Muscle layer of colon (tissue), 2 donors: ENCODE results near the gene DZIP1L.

ENCODE experiments used
- H3K27ac ChIP-seq: one replicate; pipeline ENCODE4 v1.7.0; 2013; ENCODE audit warnings: low read depth, mild to moderate bottlenecking, low read length, moderate library complexity
- H3K27me3 ChIP-seq, 2 donors: one replicate each; pipeline ENCODE4 v1.7.0; 2013; ENCODE audit warnings: low read length in 2 of 2, mild to moderate bottlenecking in 2 of 2; ENCODE audit not compliant: insufficient read depth in 2 of 2, control insufficient read depth in 1 of 2
- H3K36me3 ChIP-seq: one replicate; pipeline ENCODE4 v1.7.0; 2013; ENCODE audit warnings: mild to moderate bottlenecking, low read length; ENCODE audit not compliant: insufficient read depth
- H3K4me1 ChIP-seq: one replicate; pipeline ENCODE4 v1.7.0; 2013; ENCODE audit warnings: mild to moderate bottlenecking, low read length; ENCODE audit not compliant: insufficient read depth
- H3K4me3 ChIP-seq, 2 donors: one replicate each; pipeline ENCODE4 v1.7.0; 2013; ENCODE audit warnings: low read length in 2 of 2, low read depth in 1 of 2, mild to moderate bottlenecking in 1 of 2, moderate library complexity in 1 of 2
- H3K9ac ChIP-seq: one replicate; pipeline ENCODE4 v1.7.0; 2013; ENCODE audit warnings: low read length
- H3K9me3 ChIP-seq: one replicate; pipeline ENCODE4 v1.7.0; 2013; ENCODE audit warnings: mild to moderate bottlenecking, low read length
- donor health status: abdominal sarcoma.
- donor health status: Adenocarcinoma of cecum.

DZIP1L gene

DNA sequence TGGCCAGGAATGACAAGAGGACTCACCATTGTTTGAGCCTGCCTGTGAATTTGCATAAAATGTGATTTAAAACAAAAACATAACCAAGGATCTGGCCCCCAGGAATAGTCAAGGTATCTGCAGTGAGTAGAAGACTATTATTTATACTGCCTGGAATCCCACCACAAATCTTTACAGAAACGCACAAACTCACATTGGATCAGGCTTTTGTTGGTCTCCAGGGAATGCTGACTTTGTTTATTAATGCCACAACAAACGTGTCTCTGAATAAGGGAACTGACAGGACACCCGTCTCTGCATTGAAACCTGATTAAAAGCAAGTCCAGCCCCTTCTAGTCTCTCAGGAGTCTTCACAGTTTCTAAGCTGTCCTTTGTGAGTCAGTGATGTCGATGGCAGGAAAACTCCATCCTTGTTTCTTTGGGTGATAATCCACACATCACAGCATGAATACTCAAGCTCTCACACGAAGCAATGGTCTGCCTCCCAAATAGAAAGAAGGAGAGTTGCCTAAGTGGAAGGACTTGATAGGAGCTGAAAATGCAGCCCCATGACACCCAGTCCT, 67.7 kb downstream of the DZIP1L start:
- Histone ChIP-seq H3K27ac (no peak overlapping the region), H3K9ac (no peak overlapping the region), H3K36me3 (peaks cover 8% of the 10 kb centered on the region), H3K27me3 (no peaks in the 10 kb centered on the region), H3K4me3 (no peak overlapping the region), H3K4me1 (no peaks in the 10 kb centered on the region), H3K9me3 (no peaks in the 10 kb centered on the region)

GRCh38 chr3:138046955-138047354, 68.5 kb downstream of the DZIP1L start:
- peaks cover 8% of the 10 kb centered on the region for H3K36me3 ChIP-seq
- H3K27ac ChIP-seq: no peak overlapping the region
- H3K4me1 ChIP-seq: no peaks in the 10 kb centered on the region
- no peaks in the 10 kb centered on the region for H3K9me3 ChIP-seq
- no peaks in the 10 kb centered on the region for H3K27me3 ChIP-seq
- no peak overlapping the region for H3K4me3 ChIP-seq
- no peak overlapping the region for H3K9ac ChIP-seq

DNA sequence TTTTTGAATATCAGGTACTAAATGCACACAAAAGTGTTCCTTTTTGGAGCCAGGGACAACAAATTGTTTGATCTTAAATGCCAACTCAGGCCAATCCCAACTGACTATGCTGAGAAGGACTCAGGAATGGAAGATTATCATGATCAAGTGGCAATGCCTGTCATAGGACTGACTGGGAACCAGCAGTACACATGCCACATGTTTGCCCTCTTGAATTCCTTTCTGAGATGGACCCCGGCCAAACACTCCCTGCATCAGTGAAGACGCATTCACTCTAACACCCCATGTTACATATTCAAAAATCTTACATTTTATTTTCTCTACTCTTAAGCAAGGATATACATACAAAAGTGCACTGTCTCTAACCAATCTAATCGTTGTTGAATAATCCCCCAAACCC, 69.3 kb downstream of the DZIP1L start:
- Histone ChIP-seq H3K27ac (no peak overlapping the region), H3K9ac (no peak overlapping the region), H3K36me3 (peaks cover 8% of the 10 kb centered on the region), H3K27me3 (no peaks in the 10 kb centered on the region), H3K9me3 (no peaks in the 10 kb centered on the region), H3K4me3 (no peak overlapping the region), H3K4me1 (no peaks in the 10 kb centered on the region)

DNA sequence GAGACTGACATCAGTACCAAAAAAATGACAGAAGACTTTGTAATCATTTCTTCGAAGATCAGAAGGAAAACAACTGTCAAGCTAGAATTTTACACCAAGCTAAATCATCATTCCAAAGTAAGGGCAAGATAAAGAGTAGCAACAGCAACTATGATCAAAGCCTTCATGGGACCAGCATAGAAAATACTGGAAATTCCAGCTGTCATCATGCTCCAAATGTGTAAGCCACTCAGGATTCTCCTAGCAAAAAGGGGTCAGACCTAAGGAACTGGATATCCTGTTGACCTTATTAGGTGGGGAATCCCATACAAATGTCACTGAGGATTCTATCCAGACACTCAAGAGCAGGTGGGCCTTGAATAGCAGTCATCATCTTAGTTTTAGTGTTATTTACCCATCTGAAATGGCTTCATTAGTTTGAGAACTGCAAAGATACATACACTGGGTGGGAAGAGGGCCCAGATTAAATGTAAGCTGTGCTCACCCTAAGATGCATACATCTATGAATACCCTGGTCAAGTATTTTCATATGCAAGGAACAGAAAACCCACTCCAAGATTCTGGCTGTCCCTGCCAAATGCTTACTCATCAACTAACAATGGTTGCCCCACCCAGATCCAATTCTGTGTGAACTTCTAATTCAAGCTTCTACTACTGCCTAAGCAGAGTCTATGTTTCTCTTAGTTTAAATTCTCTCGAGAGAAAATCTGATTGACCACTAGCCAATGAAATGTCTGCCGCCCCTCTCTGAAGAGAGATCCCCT, 72.0 kb downstream of the DZIP1L start:
- Histone ChIP-seq H3K27me3 (no peaks in the 10 kb centered on the region), H3K9ac (no peak overlapping the region), H3K27ac (no peak overlapping the region), H3K4me3 (no peak overlapping the region), H3K9me3 (no peaks in the 10 kb centered on the region), H3K4me1 (no peaks in the 10 kb centered on the region), H3K36me3 (no peaks in the 10 kb centered on the region)

DNA sequence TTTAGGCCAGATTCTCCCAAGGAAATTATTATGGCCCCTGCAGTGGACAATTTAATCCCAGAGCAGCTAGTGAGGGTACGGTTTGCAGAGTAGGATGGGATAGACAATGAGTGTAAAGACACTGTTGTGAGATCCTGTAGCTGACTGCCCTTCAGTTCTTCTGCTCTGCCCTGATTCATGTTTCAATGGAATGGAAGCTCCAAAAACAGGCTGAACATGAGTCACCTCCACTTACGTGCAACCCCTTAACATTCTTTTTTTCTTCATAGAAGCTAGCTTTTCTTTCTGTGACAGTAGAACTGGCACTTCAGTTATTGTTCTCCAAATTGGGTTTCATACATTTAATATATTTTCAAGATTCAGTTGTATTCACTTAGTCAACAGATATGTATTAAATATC, 73.4 kb downstream of the DZIP1L start:
- Histone ChIP-seq H3K4me3 (no peak overlapping the region), H3K9ac (no peak overlapping the region), H3K9me3 (no peaks in the 10 kb centered on the region), H3K27ac (no peak overlapping the region), H3K4me1 (no peaks in the 10 kb centered on the region), H3K36me3 (no peaks in the 10 kb centered on the region), H3K27me3 (no peaks in the 10 kb centered on the region)

DNA sequence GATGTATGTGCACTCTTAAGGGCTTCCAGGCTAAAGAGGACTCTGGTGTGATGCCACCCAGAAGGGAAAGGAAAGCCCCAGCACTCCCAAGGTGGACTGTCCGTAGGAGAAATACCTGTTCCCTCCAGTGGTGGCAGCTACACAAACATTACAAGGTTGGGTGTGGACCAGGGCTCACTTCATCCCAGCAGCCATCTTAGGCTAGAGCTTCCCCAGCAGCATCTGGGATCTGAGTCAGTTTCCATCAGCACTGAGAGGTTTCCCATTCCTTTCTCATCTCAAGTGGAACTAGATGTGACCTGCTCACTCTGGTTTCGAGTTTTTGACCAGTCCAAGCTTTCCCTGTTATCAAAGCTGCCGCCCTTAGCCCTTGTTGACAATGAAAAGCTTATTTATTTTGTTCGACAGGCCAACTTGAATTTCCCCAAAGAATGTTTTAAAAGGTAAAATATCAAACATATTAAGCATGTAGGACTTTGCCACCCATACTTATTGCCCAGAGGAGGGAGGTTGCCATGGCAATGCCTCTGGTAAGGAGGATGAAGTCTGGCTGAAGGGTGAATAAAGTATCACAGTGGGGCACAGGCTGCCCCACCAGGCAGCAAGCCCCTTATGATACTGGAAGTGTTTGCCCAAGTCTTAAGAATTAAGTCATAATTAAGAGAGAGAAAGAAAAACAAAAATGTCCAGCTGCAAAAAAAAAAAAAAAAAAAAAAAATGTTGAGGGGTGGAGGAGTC, 76.5 kb downstream of the DZIP1L start:
- no peak overlapping the region for H3K9ac ChIP-seq

DNA sequence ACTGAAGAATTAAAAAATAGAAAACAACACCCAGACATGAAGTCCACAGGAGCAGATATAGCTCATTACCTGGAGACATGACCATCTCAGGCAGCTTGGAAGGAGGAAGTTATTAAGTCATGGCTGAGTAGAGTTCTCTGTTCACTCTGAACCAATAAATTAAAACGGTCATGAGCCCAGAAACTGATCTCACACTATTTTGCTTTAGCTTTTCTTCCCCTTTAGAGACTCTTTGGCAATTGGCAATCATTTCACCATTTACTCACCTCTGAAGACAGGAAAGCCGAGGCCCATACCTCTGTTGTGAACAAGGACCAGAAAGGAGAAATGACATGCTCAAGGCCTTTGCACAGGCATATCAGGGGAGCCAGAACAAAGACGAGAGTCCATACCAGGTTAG, 78.8 kb downstream of the DZIP1L start:
- H3K9ac ChIP-seq: no peak overlapping the region
- H3K4me3 ChIP-seq: no peak overlapping the region
- no peaks in the 10 kb centered on the region for H3K36me3 ChIP-seq
- no peaks in the 10 kb centered on the region for H3K4me1 ChIP-seq
- no peaks in the 10 kb centered on the region for H3K27me3 ChIP-seq
- no peaks in the 10 kb centered on the region for H3K9me3 ChIP-seq
- H3K27ac ChIP-seq: no peak overlapping the region

More for the DNA sequence above, 76.5 kb downstream of the DZIP1L start:
- Histone ChIP-seq H3K36me3 (no peaks in the 10 kb centered on the region), H3K9me3 (no peaks in the 10 kb centered on the region), H3K27me3 (no peaks in the 10 kb centered on the region), H3K4me1 (no peaks in the 10 kb centered on the region), H3K4me3 (no peak overlapping the region), H3K27ac (no peak overlapping the region)

GRCh38 chr3:138034918-138035317, 80.5 kb downstream of the DZIP1L start:
- Histone ChIP-seq H3K36me3 (peaks cover 12% of the 10 kb centered on the region), H3K4me1 (no peaks in the 10 kb centered on the region), H3K4me3 (no peak overlapping the region), H3K9me3 (no peaks in the 10 kb centered on the region), H3K27me3 (no peaks in the 10 kb centered on the region), H3K27ac (no peak overlapping the region), H3K9ac (no peak overlapping the region)

GRCh38 chr3:138033202-138033691, 82.2 kb downstream of the DZIP1L start:
- H3K4me3 ChIP-seq: no peak overlapping the region
- no peaks in the 10 kb centered on the region for H3K9me3 ChIP-seq
- H3K9ac ChIP-seq: no peak overlapping the region
- no peaks in the 10 kb centered on the region for H3K27me3 ChIP-seq
- no peak overlapping the region for H3K27ac ChIP-seq
- H3K4me1 ChIP-seq: no peaks in the 10 kb centered on the region
- peaks cover 12% of the 10 kb centered on the region for H3K36me3 ChIP-seq

DNA sequence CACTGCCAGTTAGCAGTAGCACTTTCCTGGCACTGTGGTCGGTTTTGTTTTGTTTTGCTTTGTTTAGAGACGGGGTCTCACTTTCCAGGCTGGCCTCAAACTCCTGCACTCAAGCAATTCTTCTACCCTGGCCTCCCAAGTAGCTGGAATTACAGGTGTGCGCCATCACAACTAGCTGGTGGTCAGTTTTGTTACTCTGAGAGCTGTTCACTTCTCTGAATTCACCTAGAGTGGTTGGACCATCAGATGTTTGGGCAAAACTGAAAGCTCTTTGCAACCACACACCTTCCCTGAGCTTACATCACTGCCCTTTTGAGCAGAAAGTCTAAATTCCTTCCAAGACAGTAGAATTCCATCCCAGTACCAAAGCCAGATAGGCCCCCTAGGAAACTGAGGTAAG, 82.8 kb downstream of the DZIP1L start:
- Histone ChIP-seq H3K4me1 (no peaks in the 10 kb centered on the region), H3K9me3 (no peaks in the 10 kb centered on the region), H3K36me3 (peaks cover 13% of the 10 kb centered on the region), H3K27me3 (no peaks in the 10 kb centered on the region), H3K9ac (no peak overlapping the region), H3K4me3 (no peak overlapping the region), H3K27ac (no peak overlapping the region)

DNA sequence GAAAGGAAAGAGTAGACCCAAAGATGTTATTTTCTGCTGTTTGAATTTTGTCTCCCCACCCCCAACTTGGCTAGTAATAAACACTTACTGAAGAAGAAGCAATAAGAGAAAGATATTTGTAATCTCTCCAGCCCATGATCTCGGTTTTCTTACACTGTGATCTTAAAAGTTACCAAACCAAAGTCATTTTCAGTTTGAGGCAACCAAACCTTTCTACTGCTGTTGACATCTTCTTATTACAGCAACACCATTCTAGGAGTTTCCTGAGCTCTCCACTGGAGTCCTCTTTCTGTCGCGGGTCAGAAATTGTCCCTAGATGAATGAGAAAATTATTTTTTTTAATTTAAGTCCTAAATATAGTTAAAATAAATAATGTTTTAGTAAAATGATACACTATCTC, 83.9 kb downstream of the DZIP1L start:
- no peak overlapping the region for H3K4me3 ChIP-seq
- H3K9ac ChIP-seq: no peak overlapping the region
- no peaks in the 10 kb centered on the region for H3K9me3 ChIP-seq
- no peaks in the 10 kb centered on the region for H3K27me3 ChIP-seq
- H3K27ac ChIP-seq: no peak overlapping the region
- no peaks in the 10 kb centered on the region for H3K4me1 ChIP-seq
- peaks cover 17% of the 10 kb centered on the region for H3K36me3 ChIP-seq
